H7 (cell line): ENCODE results near the gene AGPAT4. TPM values are rescaled to one million over a fixed set of nuclear protein-coding genes. Genes with fewer than 3 reads are reported as not detected.
"Not testable (repeated sequence)": the region's sequence is repeated elsewhere in the genome, so short reads cannot be mapped to it uniquely, and the experiment has no call there.

Source experiments
- DNase-seq: peaks from one replicate; pipeline ENCODE4 v3.0.0; 2012
- H3K27me3 ChIP-seq: 2 replicates; pipeline ENCODE4 v1.6.0; 2011; ENCODE audit warnings: mild to moderate bottlenecking, low read length; ENCODE audit not compliant: control insufficient read depth, insufficient read depth
- H3K36me3 ChIP-seq: replicated peaks from 2 replicates; pipeline ENCODE4 v1.5.1; 2011; ENCODE audit warnings: low read length; ENCODE audit not compliant: control insufficient read depth, insufficient read depth
- H3K4me3 ChIP-seq: 2 replicates; pipeline ENCODE4 v1.5.1; 2011; ENCODE audit warnings: low read depth, mild to moderate bottlenecking, control low read depth, low read length, moderate library complexity; ENCODE audit not compliant: insufficient read depth
- total RNA-seq: library from RNA; depleted of rRNA; stranded (reverse); fragments of >200 nt; shearing (Covaris generic); gene quantifications from 2 replicates; pipeline ENCODE4 v1.2.3, GENCODE V29; 2014

Gene AGPAT4
- total RNA-seq, 1 experiment from 2014 or later, result 10.4 TPM

GRCh38 chr6:161233986-161234661, 39.7 kb downstream of the AGPAT4 start:
- H3K4me3 ChIP-seq, result no peak overlapping the region
- no peaks in the 10 kb centered on the region for H3K27me3 ChIP-seq
- no peaks in the 10 kb centered on the region; the same call in 1 of the 2 replicates for H3K36me3 ChIP-seq
- DNase-seq, result no peak

GRCh38 chr6:161232467-161232866, 41.4 kb downstream of the AGPAT4 start:
- no peak for DNase-seq
- Histone ChIP-seq H3K27me3 (no peaks in the 10 kb centered on the region), H3K36me3 (no peaks in the 10 kb centered on the region; the same call in 1 of the 2 replicates), H3K4me3 (no peak overlapping the region)

GRCh38 chr6:161232010-161232409, 41.9 kb downstream of the AGPAT4 start:
- Histone ChIP-seq H3K27me3 (no peaks in the 10 kb centered on the region), H3K4me3 (no peak overlapping the region), H3K36me3 (no peaks in the 10 kb centered on the region; the same call in 1 of the 2 replicates)
- DNase-seq, result no peak

GRCh38 chr6:161230339-161230738, 43.5 kb downstream of the AGPAT4 start:
- no peak for DNase-seq
- no peaks in the 10 kb centered on the region for H3K27me3 ChIP-seq
- no peaks in the 10 kb centered on the region; the same call in 1 of the 2 replicates for H3K36me3 ChIP-seq
- H3K4me3 ChIP-seq, result no peak overlapping the region

- Histone ChIP-seq H3K4me3 (no peak overlapping the region), H3K27me3 (no peaks in the 10 kb centered on the region), H3K36me3 (no peaks in the 10 kb centered on the region; the same call in 1 of the 2 replicates)
- no peak for DNase-seq
Measured at GRCh38 chr6:161228921-161229591, 44.8 kb downstream of the AGPAT4 start.

- no peak for DNase-seq
- no peaks in the 10 kb centered on the region for H3K27me3 ChIP-seq
- no peak overlapping the region for H3K4me3 ChIP-seq
- H3K36me3 ChIP-seq, result no peaks in the 10 kb centered on the region; the same call in 1 of the 2 replicates
Measured at GRCh38 chr6:161228096-161228495, 45.8 kb downstream of the AGPAT4 start.

GRCh38 chr6:161227004-161227960, 46.6 kb downstream of the AGPAT4 start:
- no peaks in the 10 kb centered on the region; the same call in none of the 2 replicates for H3K36me3 ChIP-seq
- H3K27me3 ChIP-seq, result no peaks in the 10 kb centered on the region
- H3K4me3 ChIP-seq, result no peak overlapping the region
- no peak for DNase-seq

- DNase-seq, result no peak
- Histone ChIP-seq H3K4me3 (no peak overlapping the region), H3K36me3 (no peaks in the 10 kb centered on the region; the same call in none of the 2 replicates), H3K27me3 (no peaks in the 10 kb centered on the region)
Measured at GRCh38 chr6:161226009-161226964, 47.6 kb downstream of the AGPAT4 start.

- H3K4me3 ChIP-seq, result no peak overlapping the region
- no peaks in the 10 kb centered on the region; the same call in none of the 2 replicates for H3K36me3 ChIP-seq
- H3K27me3 ChIP-seq, result no peaks in the 10 kb centered on the region
- DNase-seq, result no peak
Measured at GRCh38 chr6:161225681-161226008, 48.2 kb downstream of the AGPAT4 start.

- not testable (repeated sequence) for H3K27me3 ChIP-seq, H3K4me3 ChIP-seq, DNase-seq, H3K36me3 ChIP-seq
Measured at GRCh38 chr6:161224951-161225680, 48.7 kb downstream of the AGPAT4 start.

- no peak overlapping the region for H3K4me3 ChIP-seq
- DNase-seq, result no peak
- H3K36me3 ChIP-seq, result no peaks in the 10 kb centered on the region; the same call in none of the 2 replicates
- no peaks in the 10 kb centered on the region for H3K27me3 ChIP-seq
Measured at GRCh38 chr6:161223646-161224045, 50.2 kb downstream of the AGPAT4 start.

GRCh38 chr6:161222706-161223234, 51.1 kb downstream of the AGPAT4 start:
- DNase-seq, result no peak
- Histone ChIP-seq H3K36me3 (no peaks in the 10 kb centered on the region; the same call in none of the 2 replicates), H3K4me3 (no peak overlapping the region), H3K27me3 (no peaks in the 10 kb centered on the region)

GRCh38 chr6:161220346-161220745, 53.5 kb downstream of the AGPAT4 start:
- no peak for DNase-seq
- no peak overlapping the region for H3K4me3 ChIP-seq
- H3K36me3 ChIP-seq, result peaks cover 5% of the 10 kb centered on the region
- no peaks in the 10 kb centered on the region for H3K27me3 ChIP-seq
